GM18526 (cell line): ENCODE results near the gene CARD8.

Experiments used
- POLR2A ChIP-seq: IDR thresholded peaks from 3 replicates; pipeline ENCODE4 v1.6.1; 2011; ENCODE audit not compliant: insufficient read length; ENCODE audit errors: extremely low read depth

Gene CARD8

DNA sequence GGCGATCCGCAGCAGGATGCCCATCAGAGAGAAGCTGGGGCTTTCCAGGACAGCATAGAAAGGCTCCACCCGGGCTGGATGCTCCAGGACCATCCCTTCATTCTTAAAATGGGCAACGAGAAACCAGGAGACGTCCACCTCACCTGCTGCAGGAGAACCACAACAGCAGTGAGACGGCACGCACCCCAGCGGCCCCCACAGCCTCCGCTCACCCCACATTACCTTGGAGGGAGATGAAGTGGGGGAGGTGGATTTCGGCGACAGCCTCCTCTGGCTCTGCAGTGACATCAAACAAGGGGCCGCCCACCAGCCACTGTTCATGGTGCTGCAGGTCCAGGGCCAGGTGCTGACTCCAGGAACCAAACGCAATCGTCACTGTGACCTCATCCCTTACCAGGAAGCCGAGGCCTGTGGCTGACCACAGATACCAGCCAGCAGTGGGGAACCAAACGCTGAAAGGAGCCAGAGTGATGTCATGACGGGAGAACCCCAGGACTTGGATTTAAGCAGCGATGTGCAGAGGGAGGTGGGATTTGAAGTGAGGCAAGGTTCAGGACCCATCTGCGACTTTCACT lies 25.1 kb downstream of the CARD8 start:
- TF ChIP-seq POLR2A, result no peak

DNA sequence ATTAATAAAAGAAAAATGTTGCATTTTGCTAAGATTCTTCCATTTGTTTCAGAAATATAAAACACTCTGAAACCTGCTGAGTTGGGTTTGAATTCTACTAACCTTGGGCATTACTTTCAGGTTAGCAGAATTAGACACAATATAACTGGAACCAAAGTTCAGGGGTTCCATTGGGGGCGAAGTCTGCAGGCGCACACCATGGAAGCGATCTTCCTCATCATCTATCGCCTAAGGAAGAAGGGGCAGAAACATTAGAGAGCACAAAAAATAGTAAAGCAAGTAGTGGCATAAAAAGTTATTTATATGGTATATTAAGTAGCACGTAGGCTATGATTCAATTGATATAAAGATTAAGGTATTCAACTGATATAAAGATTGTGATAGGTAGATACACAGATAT lies 34.1 kb downstream of the CARD8 start:
- no peak for TF ChIP-seq POLR2A

- TF ChIP-seq POLR2A, result no peak
Observed at GRCh38 chr19:48218997-48219396, 36.7 kb downstream of the CARD8 start.

GRCh38 chr19:48216933-48217332 lies 38.8 kb downstream of the CARD8 start:
- TF ChIP-seq POLR2A, result no peak

- TF ChIP-seq POLR2A, result no peak
Observed at GRCh38 chr19:48213959-48214358, 41.8 kb downstream of the CARD8 start.

DNA sequence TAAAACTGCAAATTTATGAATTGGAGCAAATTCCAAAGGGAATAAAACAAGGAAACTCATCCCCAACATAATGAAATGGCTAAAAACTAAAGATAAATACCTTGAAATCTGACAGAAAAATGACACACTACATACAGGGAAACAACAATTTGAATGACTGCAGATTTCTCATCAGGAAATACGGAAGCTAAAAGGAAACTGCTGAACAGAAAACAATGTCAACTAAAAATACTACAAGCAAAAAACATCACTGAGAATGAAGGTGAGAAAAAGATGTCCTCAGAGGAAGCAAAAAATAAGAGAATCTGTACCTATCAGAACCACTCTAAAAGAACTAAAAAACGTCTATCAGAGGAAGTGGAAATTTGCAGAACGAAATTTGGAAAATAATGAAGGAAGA lies 45.7 kb downstream of the CARD8 start:
- no peak for TF ChIP-seq POLR2A

DNA sequence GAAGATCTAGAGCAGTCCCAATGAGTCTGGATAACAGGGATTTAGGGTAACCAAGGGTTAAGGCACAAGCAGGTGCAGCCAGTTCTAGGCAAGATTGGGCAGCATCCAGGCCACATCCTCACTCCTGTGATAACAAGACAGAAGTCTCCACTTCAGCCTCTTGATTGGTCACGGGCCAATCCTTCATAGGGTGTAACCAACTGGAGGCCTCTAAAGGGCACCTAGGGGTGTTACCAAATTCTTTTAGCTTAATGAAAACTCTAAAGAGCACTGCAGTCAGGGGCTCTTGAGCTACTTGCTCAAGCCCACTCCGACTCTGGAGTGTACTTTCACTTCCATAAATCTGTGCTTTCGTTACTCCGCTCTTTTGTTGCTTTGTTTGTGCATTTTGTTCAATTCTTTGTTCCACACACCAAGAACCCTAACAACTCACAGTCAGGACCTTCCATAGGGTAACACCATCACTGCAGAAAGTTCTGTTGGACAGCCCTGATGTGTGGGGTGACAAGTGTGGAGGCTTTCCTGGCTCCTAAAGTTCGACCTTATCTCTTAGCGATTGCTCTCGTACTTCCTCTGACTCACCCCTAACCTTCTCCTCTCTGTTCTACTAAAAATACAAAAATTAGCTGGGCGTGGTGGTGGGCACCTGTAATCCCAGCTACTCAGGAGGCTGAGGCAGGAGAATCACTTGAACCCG lies 49.2 kb downstream of the CARD8 start:
- no peak for TF ChIP-seq POLR2A

DNA sequence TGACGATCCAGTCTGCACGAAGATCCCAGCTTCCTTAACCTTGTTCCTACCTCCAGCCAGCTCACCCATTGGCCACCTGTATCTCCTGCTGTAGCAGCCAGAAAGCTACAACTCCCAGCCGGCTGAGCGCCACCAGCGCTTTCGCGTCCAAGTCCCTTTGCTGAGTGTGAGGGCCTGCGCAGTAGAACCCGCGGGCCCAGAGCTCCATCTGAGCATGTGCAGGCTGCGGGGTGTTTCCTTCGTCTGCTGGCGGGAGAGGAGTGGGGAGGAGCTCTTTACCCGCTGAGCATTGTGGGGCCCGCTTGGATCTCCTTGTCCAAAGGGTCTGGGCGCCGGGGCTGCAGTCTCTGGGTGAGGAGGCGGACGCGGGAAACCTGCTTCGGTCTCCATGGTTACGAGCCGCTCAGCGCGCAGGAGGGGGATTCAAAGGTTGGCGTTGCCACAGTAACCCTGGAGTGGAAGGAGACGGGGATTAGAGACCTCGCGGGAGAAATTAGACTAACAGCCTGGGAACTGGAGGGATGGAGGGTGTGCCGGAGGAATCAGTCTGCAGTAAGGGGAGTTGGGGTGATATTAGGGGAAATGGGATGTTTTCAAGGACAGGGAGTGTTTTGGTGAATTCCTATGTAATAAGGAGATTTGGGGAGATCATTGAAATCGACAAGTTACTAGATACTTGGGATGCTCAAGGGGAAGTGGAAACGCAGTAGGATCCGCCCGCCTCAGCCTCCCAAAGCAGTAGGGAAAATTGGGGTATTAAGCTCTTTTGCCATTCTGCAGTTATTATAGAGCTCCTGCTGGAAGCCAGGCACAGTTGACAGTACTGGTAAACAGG lies 51.7 kb downstream of the CARD8 start:
- peak; percentile 81 for TF ChIP-seq POLR2A

DNA sequence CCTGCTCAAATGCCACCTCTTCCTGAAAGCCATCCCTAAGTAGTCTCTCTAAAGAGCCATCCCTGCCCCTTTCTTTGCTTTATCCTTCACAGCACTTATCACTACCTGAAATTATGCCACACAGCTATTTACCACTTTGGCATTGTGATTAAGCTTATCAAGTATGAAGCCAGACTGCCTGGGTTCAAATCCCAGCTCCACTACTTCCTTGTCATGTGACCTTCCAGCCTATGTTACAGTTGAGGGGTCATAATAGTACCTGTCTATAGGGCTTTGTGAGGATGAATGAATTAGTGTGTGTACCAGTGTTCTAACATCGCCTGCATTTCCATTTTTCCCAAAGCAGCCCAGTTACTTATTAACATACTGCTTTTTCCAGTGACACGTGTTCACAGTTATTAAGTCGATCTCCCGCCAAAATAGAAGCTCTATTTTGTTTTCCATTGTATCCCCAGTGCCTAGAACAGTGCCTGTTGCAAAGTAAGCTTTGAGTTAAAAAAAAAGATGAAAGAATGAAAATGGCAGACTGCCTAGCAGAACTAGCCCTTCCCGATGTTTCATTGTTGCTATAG lies 52.4 kb downstream of the CARD8 start:
- no peak for TF ChIP-seq POLR2A

DNA sequence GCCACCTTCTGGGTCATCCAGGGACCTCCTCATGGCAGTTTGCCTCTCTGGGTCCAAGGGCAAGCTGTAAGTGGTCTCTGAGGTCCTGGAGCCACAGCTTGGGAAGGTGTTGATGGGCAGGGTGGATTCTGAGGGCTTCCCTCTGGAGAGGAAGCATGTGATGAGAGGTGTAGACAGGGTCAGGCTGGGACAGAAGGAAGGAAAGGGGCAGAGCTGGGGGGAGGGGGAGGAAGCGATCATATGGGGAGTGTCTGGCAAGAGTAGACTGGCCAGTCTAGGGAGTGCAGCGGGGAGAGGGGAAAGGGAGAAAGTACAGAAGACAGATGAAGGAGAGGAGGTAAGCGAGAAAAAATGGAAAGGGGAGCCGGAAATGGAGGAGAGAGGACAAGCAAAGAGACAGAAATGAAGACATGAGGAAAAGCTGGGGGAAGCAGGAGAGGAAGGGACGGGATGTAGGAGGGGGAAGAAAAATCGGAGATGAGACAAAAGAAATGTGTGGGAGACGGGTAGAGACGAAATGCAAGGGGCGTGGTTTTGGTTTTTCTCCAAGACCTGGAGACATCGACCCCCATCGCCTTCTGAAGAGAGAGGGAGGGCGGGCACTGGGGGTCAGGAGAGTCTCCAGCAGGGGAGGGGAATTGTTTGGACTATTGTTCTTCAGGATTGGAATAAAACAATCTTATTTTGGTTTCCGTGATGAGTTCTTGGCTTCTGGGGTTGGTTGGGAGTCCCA lies 58.6 kb downstream of the CARD8 start:
- no peak for TF ChIP-seq POLR2A

DNA sequence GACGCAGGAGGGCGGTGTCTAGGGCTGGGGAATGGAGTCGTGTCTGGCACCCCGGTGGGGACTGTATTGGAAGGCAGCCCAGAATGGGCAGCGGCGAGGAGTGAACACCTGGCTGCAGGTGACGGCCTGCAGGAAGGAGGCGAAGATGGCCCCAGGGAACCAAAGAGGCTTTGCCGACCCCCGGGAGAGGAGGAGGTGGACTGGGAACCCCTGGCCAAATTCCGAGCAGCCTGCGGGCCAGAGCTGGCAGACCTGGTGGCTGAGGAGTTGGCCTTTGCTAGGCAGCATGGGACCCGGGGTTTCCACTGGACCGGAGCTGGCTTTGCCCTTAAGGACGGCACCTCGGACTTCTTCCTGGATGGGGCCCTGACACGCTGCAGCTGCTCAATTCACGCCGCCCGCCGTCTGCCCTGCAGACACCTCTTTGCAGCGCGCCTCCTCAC lies 59.4 kb downstream of the CARD8 start:
- TF ChIP-seq POLR2A, result no peak

- TF ChIP-seq POLR2A, result no peak
Observed at GRCh38 chr19:48194844-48195830, 60.6 kb downstream of the CARD8 start.

DNA sequence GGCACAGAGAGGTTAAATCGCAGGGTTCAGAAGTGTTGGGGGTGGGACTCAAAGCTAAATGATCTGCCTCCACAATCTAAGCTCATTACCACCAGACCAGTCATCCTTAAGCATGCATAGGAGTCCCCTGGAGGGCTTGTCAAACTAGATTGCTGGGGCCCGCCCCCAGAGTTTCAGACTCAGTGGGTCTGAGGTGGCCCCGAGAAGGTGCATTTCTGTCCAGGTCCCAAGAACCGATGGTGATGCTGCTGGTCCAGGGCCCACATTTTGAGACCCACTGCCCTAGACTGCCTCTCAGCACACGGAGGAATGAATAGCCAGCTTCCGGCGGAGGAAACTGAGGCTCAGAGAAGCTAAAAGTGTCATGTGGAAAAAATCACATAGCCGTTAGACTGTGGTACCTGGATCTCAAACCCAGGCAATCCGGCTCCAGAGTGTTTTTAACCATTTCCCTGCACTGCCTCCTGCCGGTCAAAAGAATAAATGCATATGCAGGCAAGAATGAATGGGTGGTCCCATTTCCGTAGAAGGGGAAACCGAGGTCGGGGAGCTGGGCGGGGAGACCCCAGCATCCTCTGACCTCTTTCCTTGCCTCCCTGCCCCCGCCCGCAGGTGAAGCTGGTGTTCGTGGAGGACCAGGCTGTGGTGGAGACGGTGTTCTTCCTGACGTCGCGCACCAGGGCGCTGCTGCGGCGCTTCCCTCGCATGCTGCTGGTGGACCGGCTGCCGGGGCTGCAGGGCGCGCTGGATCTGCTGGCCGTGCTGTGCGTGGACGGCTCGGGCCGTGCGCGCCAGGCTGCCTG lies 61.5 kb downstream of the CARD8 start:
- TF ChIP-seq POLR2A, result no peak
